NCI-H226 (cell line): ENCODE results near the gene GRIFIN.

Source experiments
- DNase-seq: peaks from one replicate; pipeline ENCODE4 v3.0.0-alpha.2; 2015

The GRIFIN gene

DNA sequence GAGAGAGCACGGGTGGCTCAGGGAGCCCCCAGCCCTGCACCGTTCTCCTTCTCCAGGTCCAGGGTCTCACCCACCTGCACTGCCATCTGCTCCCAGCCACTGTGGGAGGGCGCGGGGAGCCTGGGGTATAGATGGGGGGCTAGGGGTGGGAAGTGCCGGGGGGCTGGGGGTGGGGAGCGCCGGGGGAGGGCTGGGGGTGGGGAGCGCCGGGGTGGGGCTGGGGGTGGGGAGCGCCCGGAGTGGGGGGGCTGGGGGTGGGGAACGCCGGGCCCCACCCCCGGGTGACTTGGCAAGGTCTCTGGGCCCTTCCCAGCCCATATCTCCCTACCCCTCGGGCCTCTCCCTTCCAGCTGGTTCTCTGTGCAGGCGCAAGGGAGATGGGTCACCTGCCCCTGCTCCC lies at the start of gene GRIFIN:
Gene GRIFIN (minus strand): TSS at position 101 of the 400 bp plus-strand sequence. CDS start 15 bp downstream, at position 86.
- DNase-seq, result no peak

- no peak for DNase-seq
These were observed 48.8 kb upstream of the GRIFIN start for GRCh38 chr7:2524808-2525657.

GRCh38 chr7:2523941-2524807 lies 48.0 kb upstream of the GRIFIN start:
- peak; percentile 63 for DNase-seq

GRCh38 chr7:2523461-2523936 lies 47.3 kb upstream of the GRIFIN start:
- DNase-seq, result peak; percentile 69

DNA sequence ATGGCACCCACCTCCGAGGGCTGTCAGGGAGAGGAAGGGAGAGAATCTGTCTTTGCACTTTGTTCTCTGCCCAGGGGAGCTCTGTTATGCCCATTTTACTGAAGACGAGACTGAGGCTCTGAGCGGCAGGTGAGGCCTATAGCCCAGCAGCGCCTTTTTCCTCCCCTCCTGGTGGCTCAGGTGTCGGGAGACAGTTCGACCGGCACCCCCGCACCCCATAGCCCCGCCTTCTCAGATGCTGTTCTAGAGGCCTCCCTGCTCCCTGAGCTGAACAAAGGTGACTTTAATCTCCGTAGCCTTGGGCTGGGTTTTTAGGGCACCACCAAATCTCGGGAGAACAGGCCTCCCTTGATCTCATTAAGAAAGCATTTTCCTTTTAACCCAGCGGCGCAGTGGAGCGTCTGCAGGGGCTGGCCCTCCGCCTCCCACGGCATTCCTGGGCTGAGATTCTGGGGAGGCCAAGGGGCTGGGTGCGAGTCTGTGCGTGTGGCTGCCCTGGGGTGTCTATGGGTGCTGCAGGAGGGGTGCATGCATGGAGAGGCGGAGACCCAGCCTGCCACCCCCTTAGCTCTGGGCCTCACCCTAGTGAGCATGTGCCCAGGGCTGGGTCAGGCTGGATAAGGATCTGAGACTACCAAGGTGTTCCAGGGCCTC lies 46.7 kb upstream of the GRIFIN start:
- DNase-seq, result peak; percentile 100

DNA sequence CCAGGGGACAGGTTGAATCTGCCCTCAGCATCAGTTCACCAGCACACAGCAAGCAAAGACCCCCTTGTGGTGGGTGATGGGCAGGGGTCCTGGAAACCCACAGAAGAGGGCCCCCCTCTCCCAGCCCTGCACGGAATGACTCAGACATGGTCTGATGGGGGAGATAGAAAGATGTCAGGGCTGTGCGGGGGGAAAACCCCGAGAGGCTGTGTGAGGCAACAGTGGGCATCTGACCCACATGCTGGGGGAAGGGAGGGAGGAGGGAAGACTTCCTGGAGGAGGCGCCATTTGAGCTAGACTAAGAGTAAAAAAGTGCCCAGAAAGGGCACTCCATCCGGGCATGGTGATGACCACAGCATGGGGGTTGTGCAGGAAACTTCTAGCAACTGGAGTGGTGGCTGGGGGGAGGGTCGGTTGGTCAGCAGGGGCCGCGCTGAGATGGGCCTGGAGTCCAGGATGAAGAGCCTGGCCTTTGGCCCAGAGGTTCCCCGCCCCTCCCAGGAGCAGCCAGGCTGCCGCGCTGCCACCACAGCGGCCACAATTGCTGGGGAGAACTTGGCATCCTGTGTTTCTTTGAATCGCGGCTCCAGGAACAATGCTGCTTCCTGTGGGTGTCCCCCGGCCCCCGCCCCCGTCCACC lies 45.9 kb upstream of the GRIFIN start:
- DNase-seq, result peak; percentile 85

DNA sequence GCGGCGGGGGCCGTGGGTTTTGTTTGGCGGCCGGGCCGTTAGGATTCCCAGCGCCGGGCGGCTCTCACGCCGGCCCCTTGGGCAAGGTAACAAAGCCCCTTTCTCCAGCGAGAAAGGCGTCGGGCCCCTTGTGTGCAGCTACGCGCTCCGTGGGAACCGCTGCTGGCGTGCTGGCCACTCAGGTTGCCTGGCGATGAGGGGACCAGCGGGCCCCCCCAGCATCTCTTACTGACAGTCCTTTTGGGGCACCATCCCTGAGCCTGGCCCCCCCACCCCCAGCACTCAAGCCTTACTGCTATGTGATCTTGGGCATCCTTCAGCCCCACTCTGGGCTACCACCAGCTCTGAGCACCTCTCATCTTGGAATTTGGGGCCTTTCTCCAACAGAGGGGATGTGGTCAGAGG lies 45.1 kb upstream of the GRIFIN start:
- peak; percentile 57 for DNase-seq

GRCh38 chr7:2520761-2521290 lies 44.6 kb upstream of the GRIFIN start:
- DNase-seq, result no peak

- no peak for DNase-seq
These were observed 44.0 kb upstream of the GRIFIN start for GRCh38 chr7:2520131-2520760.

GRCh38 chr7:2519119-2519930 lies 43.1 kb upstream of the GRIFIN start, which contains the start of gene LFNG:
LFNG (plus strand) TSS chr7:2519774; CDS start chr7:2519862, 88 bp downstream.
- peak; percentile 97 for DNase-seq

DNA sequence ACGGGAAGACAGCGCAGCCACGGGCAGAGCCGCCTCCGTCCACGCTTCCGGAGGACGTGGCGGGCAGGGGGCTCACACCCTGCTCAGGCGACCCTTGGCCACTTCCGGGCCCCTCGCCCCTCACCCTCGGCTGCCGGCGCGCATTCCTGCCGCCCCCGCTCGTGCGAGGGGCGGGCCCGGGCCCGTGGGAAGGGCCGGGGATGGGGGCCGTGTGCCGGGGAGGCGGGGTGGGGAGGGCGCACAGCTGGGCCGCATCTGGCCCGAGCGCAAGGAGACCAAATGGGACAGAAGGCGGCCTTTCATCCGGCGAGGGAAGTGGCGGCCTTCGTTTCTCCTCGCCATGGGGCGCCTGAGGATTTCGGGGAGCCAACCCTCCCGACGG lies 42.5 kb upstream of the GRIFIN start:
- DNase-seq, result no peak

- no peak for DNase-seq
These were observed 41.7 kb upstream of the GRIFIN start for GRCh38 chr7:2517678-2518507.

- peak; percentile 97 for DNase-seq
These were observed 40.8 kb upstream of the GRIFIN start for GRCh38 chr7:2517026-2517425.

- no peak for DNase-seq
These were observed 40.0 kb upstream of the GRIFIN start for GRCh38 chr7:2516194-2516555.

DNA sequence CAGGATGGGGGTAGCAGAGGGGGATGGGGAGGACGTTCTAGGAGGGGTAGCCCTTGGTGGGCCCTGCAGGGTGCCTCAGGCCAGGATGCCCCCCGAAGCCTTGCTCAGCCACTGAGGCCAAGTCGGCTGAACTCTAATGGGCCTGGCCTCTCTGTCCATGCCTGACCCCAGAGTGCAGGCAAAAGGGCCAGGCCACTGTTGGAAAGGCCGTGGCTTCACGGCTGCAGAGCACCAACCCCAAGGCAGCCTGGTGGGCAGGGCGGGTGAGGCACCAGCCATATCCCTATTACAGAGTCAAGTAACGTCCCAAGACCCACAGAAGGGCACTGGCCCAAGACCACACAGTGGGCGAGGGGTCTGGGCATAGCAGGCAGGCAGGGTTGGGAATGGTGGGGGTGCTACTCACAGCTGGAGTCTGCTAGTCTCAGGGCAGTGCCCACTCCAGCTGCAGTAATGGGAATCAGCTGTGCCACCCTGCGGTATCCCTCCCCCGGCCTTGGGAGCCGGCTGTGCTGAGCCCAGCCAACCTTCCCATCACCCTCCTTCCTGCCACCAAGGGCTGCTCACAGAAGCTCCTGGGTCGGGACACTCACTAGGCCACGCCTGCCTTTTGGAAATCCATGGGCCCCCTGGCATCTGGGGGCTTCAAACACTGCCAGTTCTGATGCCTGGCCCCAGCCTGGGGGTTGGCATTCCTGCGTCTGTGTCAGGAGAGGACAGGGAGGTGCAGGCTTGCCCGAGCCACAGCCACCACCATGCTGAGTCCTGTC lies 39.4 kb upstream of the GRIFIN start:
- DNase-seq, result no peak

GRCh38 chr7:2514473-2515423 lies 38.5 kb upstream of the GRIFIN start:
- no peak for DNase-seq

GRCh38 chr7:2513702-2514101 lies 37.5 kb upstream of the GRIFIN start:
- DNase-seq, result no peak

GRCh38 chr7:2512713-2513112 lies 36.5 kb upstream of the GRIFIN start:
- no peak for DNase-seq
